H1 (cell line): ENCODE measurements around the gene HIVEP2. TPM values are rescaled to one million over a fixed set of nuclear protein-coding genes. Genes with fewer than 3 reads are reported as not detected.

ENCODE experiments used
- CTCF ChIA-PET: fragments of 300-600 bp; sonication (Branson Sonifier 250); formaldehyde crosslinking; loops from one replicate; lab custom pipeline; 2021; ENCODE audit not compliant: partially characterized antibody; lab: Charles Lee
- POLR2A ChIA-PET: fragments of 300-600 bp; sonication (Branson Sonifier 250); formaldehyde crosslinking; loops from one replicate; lab custom pipeline; 2021; ENCODE audit warnings: inconsistent platforms; ENCODE audit not compliant: partially characterized antibody; lab: Charles Lee
- DNase-seq, 2 experiments: peaks; one replicate each; pipeline versions ENCODE4 v3.0.0 to v3.0.0-alpha.2; 2010 to 2022; ENCODE audit warnings: low spot score in 2 of 2, low read depth in 1 of 2, mixed read lengths in 1 of 2
- FAIRE-seq: peaks from 2 replicates; lab custom pipeline; 2011; peaks lifted over from hg19 to GRCh38; lab: Jason Lieb, UNC
- H2AFZ ChIP-seq: 2 replicates; pipeline ENCODE4 v1.8.1; 2012; ENCODE audit warnings: low read length, inconsistent platforms
- H2AK5ac ChIP-seq: 2 replicates; pipeline ENCODE4 v1.6.1; 2013; ENCODE audit warnings: low read depth, low read length
- H2BK120ac ChIP-seq: replicated peaks from 2 replicates; pipeline ENCODE3; 2013; ENCODE audit warnings: low read depth, low read length, inconsistent platforms
- H2BK12ac ChIP-seq: 2 replicates; pipeline ENCODE4 v1.6.1; 2013; ENCODE audit warnings: low read depth, low read length
- H2BK15ac ChIP-seq: 2 replicates; pipeline ENCODE4 v1.6.1; 2013; ENCODE audit warnings: low read length
- H2BK20ac ChIP-seq: 2 replicates; pipeline ENCODE4 v1.6.1; 2013; ENCODE audit warnings: low read length
- H2BK5ac ChIP-seq: 2 replicates; pipeline ENCODE4 v1.6.1; 2013; ENCODE audit warnings: low read depth, low read length
- H3K14ac ChIP-seq: 2 replicates; pipeline ENCODE4 v1.6.1; 2013; ENCODE audit warnings: inconsistent platforms; ENCODE audit not compliant: insufficient read length
- H3K18ac ChIP-seq: 2 replicates; pipeline ENCODE4 v1.6.1; 2013; ENCODE audit warnings: low read length; ENCODE audit errors: extremely low read depth
- H3K23ac ChIP-seq: 2 replicates; pipeline ENCODE4 v1.6.1; 2013; ENCODE audit warnings: inconsistent platforms; ENCODE audit not compliant: insufficient read length
- H3K23me2 ChIP-seq: 2 replicates; pipeline ENCODE4 v1.6.1; 2013; ENCODE audit warnings: low read depth, low read length
- H3K27ac ChIP-seq: 2 replicates; pipeline ENCODE4 v1.6.1; 2011; ENCODE audit warnings: low read depth, low read length, inconsistent platforms
- H3K27me3 ChIP-seq, 4 experiments: replicated peaks in 1 of 4; 1 replicate in 1 of 4; 2 replicates in 3 of 4; pipeline versions ENCODE4 v1.6.1 to v1.8.1; 2011 to 2013; ENCODE audit warnings: low read length in 3 of 4, mild to moderate bottlenecking in 3 of 4, inconsistent platforms in 2 of 4, mixed read lengths in 2 of 4, moderate library complexity in 1 of 4; ENCODE audit not compliant: control insufficient read depth in 3 of 4, insufficient read depth in 3 of 4; ENCODE audit errors: extremely low read depth in 1 of 4
- H3K36me3 ChIP-seq, 4 experiments: 2 replicates each; pipeline versions ENCODE4 v1.6.1 to v1.8.1; 2011 to 2013; ENCODE audit warnings: mild to moderate bottlenecking in 4 of 4, low read length in 3 of 4, moderate library complexity in 2 of 4, control low read depth in 1 of 4, inconsistent platforms in 1 of 4; ENCODE audit not compliant: insufficient read depth in 4 of 4, control insufficient read depth in 2 of 4
- H3K4ac ChIP-seq: replicated peaks from 2 replicates; pipeline ENCODE3; 2013; ENCODE audit warnings: low read length, low read depth, mixed read lengths, inconsistent platforms; ENCODE audit not compliant: insufficient read length
- H3K4me1 ChIP-seq, 4 experiments: replicated peaks in 1 of 4; 1 replicate in 1 of 4; 2 replicates in 3 of 4; pipeline versions ENCODE4 v1.6.1 to v1.8.1; 2011 to 2013; ENCODE audit warnings: low read length in 3 of 4, inconsistent platforms in 2 of 4, mixed read lengths in 1 of 4; ENCODE audit not compliant: insufficient read depth in 4 of 4, control insufficient read depth in 3 of 4
- H3K4me2 ChIP-seq, 2 experiments: 2 replicates each; pipeline versions ENCODE4 v1.6.1 to v1.8.1; 2011 to 2013; ENCODE audit warnings: low read depth in 2 of 2, low read length in 2 of 2, control low read depth in 1 of 2, inconsistent platforms in 1 of 2, mild to moderate bottlenecking in 1 of 2; ENCODE audit not compliant: insufficient read depth in 1 of 2
- H3K4me3 ChIP-seq, 4 experiments: fragments of 200-600, 300-600 bp in 1 of 4; sonication (generic), shearing (Covaris generic), sonication (Bioruptor Twin) in 1 of 4; 2 replicates each; pipeline versions ENCODE4 v1.5.1 to v1.8.1; 2011 to 2016; ENCODE audit warnings: low read length in 4 of 4, low read depth in 3 of 4, control low read depth in 2 of 4, inconsistent platforms in 2 of 4, mild to moderate bottlenecking in 2 of 4, mixed read lengths in 1 of 4, moderate library complexity in 1 of 4; ENCODE audit not compliant: insufficient read depth in 2 of 4; ENCODE audit errors: extremely low read depth in 1 of 4
- H3K56ac ChIP-seq: replicated peaks from 2 replicates; pipeline ENCODE3; 2013; ENCODE audit warnings: low read depth, mild to moderate bottlenecking, mixed read lengths, low read length, inconsistent platforms; ENCODE audit not compliant: insufficient read length
- H3K79me1 ChIP-seq: 2 replicates; pipeline ENCODE4 v1.6.1; 2013; ENCODE audit warnings: low read depth, low read length, control low read depth
- H3K79me2 ChIP-seq, 2 experiments: 2 replicates each; pipeline versions ENCODE4 v1.6.1 to v1.8.1; 2012 to 2013; ENCODE audit warnings: low read length in 2 of 2, mild to moderate bottlenecking in 2 of 2, inconsistent platforms in 1 of 2; ENCODE audit not compliant: insufficient read depth in 2 of 2, control insufficient read depth in 1 of 2
- H3K9ac ChIP-seq, 4 experiments: replicated peaks in 1 of 4; 1 replicate in 1 of 4; 2 replicates in 3 of 4; pipeline versions ENCODE4 v1.6.1 to v1.8.1; 2011 to 2013; ENCODE audit warnings: low read depth in 3 of 4, low read length in 3 of 4, control low read depth in 2 of 4, mild to moderate bottlenecking in 2 of 4, moderate library complexity in 2 of 4, inconsistent platforms in 1 of 4; ENCODE audit errors: extremely low read depth in 1 of 4
- H3K9me3 ChIP-seq, 2 experiments: 2 replicates each; pipeline versions ENCODE4 v1.6.1 to v1.8.1; 2012 to 2013; ENCODE audit warnings: mild to moderate bottlenecking in 2 of 2, moderate library complexity in 2 of 2, control low read depth in 1 of 2, inconsistent platforms in 1 of 2, low read depth in 1 of 2, low read length in 1 of 2, mixed read lengths in 1 of 2; ENCODE audit not compliant: insufficient read depth in 2 of 2
- H4K20me1 ChIP-seq, 2 experiments: replicated peaks in 1 of 2; 2 replicates each; pipeline versions ENCODE3 to v1.8.1; 2011 to 2013; ENCODE audit warnings: inconsistent platforms in 2 of 2, low read length in 2 of 2, mild to moderate bottlenecking in 1 of 2; ENCODE audit not compliant: insufficient read depth in 2 of 2, control insufficient read depth in 1 of 2
- H4K5ac ChIP-seq: 2 replicates; pipeline ENCODE4 v1.6.1; 2013; ENCODE audit warnings: low read length, low read depth, mixed read lengths, inconsistent platforms; ENCODE audit not compliant: insufficient read length
- H4K8ac ChIP-seq: 2 replicates; pipeline ENCODE4 v1.8.0; 2013; ENCODE audit warnings: mild to moderate bottlenecking, moderate library complexity, low read length, inconsistent platforms; ENCODE audit not compliant: insufficient read depth; ENCODE audit errors: extremely low read depth
- H4K91ac ChIP-seq: replicated peaks from 2 replicates; pipeline ENCODE3; 2013; ENCODE audit warnings: low read length, mixed read lengths, inconsistent platforms; ENCODE audit not compliant: insufficient read length
- BCL11A ChIP-seq, 2 experiments: IDR thresholded peaks; one replicate each; pipeline ENCODE4 v1.6.1; 2011; ENCODE audit warnings: low read depth in 2 of 2, low read length in 2 of 2, mild to moderate bottlenecking in 2 of 2
- CBX5 ChIP-seq: fragments of 300-800, 300-1000 bp; sonication (generic); IDR thresholded peaks from 2 replicates; pipeline ENCODE4 v1.7.1; 2016; ENCODE audit warnings: antibody characterized with exemption, low read length, low read depth
- EGR1 ChIP-seq: IDR thresholded peaks from 2 replicates; pipeline ENCODE4 v1.6.1; 2011; ENCODE audit warnings: low read depth, low read length, borderline replicate concordance
- FOSL1 ChIP-seq: IDR thresholded peaks from 2 replicates; pipeline ENCODE4 v1.6.1; 2011; ENCODE audit warnings: mild to moderate bottlenecking, low read depth, low read length, moderate library complexity; ENCODE audit not compliant: insufficient read depth
- RNF2 ChIP-seq: fragments of 200-900, 300-1000 bp; sonication (generic); IDR thresholded peaks from 2 replicates; pipeline ENCODE4 v1.7.1; 2016; ENCODE audit warnings: borderline replicate concordance, low read depth, mild to moderate bottlenecking, antibody characterized with exemption, low read length; ENCODE audit not compliant: poor library complexity, severe bottlenecking; ENCODE audit errors: missing control alignments
- SIX5 ChIP-seq: IDR thresholded peaks from 2 replicates; pipeline ENCODE4 v1.6.1; 2011; ENCODE audit warnings: mild to moderate bottlenecking, low read depth, low read length
- TAF7 ChIP-seq: optimal IDR thresholded peaks from 2 replicates; pipeline ENCODE3; 2011; ENCODE audit warnings: low read depth, mild to moderate bottlenecking, inconsistent platforms, low read length, moderate library complexity, borderline replicate concordance
- TCF12 ChIP-seq: IDR thresholded peaks from 2 replicates; pipeline ENCODE4 v1.6.1; 2011; ENCODE audit warnings: low read depth, mild to moderate bottlenecking, low read length
- WGBS, 2 experiments: shearing (Covaris generic) in 1 of 2; methylation state at CpG; one replicate each; pipeline versions ENCODE4 v1.1.6 to v1.1.7; 2013 to 2015; ENCODE audit warnings: low lambda C conversion rate in 2 of 2, mixed read lengths in 2 of 2, inconsistent platforms in 1 of 2, low coverage in 1 of 2, missing lambda C conversion rate in 1 of 2; ENCODE audit not compliant: insufficient replicate concordance in 2 of 2, insufficient coverage in 1 of 2, insufficient read length in 1 of 2; ENCODE audit errors: extremely low coverage in 1 of 2, missing lambda C conversion rate in 1 of 2; 5-methylcytosine and 5-hydroxymethylcytosine counted together
- polyA plus RNA-seq, 7 experiments: library from polyadenylated mRNA; depleted of rRNA in 3 of 7; stranded (reverse) in 5 of 7; unstranded in 2 of 7; fragments of >200 nt in 5 of 7; fragments of 200-250 nt in 2 of 7; gene quantifications; 1 replicate in 5 of 7; 2 replicates in 1 of 7; 4 replicates in 1 of 7; pipeline versions ENCODE4 v1.2.1 to v1.2.3, GENCODE V29; 2011 to 2013; ENCODE audit warnings: missing spikeins in 2 of 7, mixed read lengths in 2 of 7
- total RNA-seq: library from RNA; stranded (reverse); fragmentation: NEBNext Ultra II Directional; extraction: Animal tissue kit (Norgen Biotek cat#: 25700); gene quantifications from 2 replicates; pipeline ENCODE4 v1.2.1, GENCODE V29; 2021

Gene HIVEP2
- total and polyA plus RNA-seq, 2 of the 8 experiments (the other 6 are each of a cell fraction or from before 2014, with no cell fraction given) = 2.2 to 6.1 TPM

DNA sequence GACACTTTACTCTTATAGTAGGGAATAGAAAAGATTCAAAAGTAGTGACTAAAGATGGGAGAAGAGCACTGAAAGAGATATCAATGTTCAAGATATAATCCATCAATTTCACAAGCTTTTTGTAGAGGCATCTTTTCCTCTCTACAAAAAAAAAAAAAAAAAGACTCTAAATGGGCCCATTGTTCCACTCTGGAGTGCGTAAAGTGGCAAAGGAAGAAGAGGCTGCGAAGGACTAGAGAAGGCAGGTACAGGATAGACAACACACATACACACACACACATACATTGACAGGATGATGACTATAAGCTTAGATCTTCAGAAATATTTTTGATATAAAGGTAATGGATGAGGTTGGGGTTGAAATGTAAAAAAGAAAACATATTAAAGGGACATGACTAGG is 157.6 kb downstream of the HIVEP2 start:
- no peak overlapping the region for H3K23ac ChIP-seq
- no peak overlapping the region for H2AK5ac ChIP-seq
- H3K9ac ChIP-seq = no peak overlapping the region
- H2AFZ ChIP-seq = no peak overlapping the region
- no peaks in the 10 kb centered on the region for H3K9me3 ChIP-seq
- H3K56ac ChIP-seq = no peak overlapping the region
- H3K79me2 ChIP-seq = no peaks in the 10 kb centered on the region
- no peaks in the 10 kb centered on the region; the same call in 1 of the 2 replicates for H3K79me1 ChIP-seq
- no peak overlapping the region for H3K4me3 ChIP-seq
- no peaks in the 10 kb centered on the region for H3K4me1 ChIP-seq
- H2BK15ac ChIP-seq = no peak overlapping the region
- 100% methylated on average over 1 of the region's 2 CpGs; no CpG with 5 or more reads in 1 of the 2 experiments for WGBS, 2 experiments
- H2BK20ac ChIP-seq = no peak overlapping the region
- H3K27me3 ChIP-seq = no peaks in the 10 kb centered on the region
- H4K8ac ChIP-seq = no peak overlapping the region
- no peak overlapping the region for H3K4ac ChIP-seq
- CTCF ChIA-PET = interaction anchor here (1.1 to 1.3 kb wide), 2 partner anchors 38 to 239 kb away, joined by 3 to 4 read pairs; no protein-coding TSS in a partner anchor
- H4K5ac ChIP-seq = no peak overlapping the region
- TF ChIP-seq RNF2 (no peak), BCL11A (IDR thresholded peaks at IDR 0.05; ENCODE audit: low read depth in 2 of 2, low read length in 2 of 2) (no peak), CBX5 (no peak), TCF12 (no peak), EGR1 (no peak), TAF7 (no peak), FOSL1 (no peak), SIX5 (no peak)
- no peak overlapping the region for H3K14ac ChIP-seq
- POLR2A ChIA-PET = no interaction called here
- H3K36me3 ChIP-seq = no peaks in the 10 kb centered on the region
- no peak for FAIRE-seq
- no peak for DNase-seq
- H3K27ac ChIP-seq = no peak overlapping the region
- H3K18ac ChIP-seq = no peak overlapping the region
- H4K91ac ChIP-seq = no peak overlapping the region
- no peak overlapping the region for H3K4me2 ChIP-seq
- H2BK120ac ChIP-seq = no peak overlapping the region
- no peak overlapping the region for H2BK5ac ChIP-seq
- H3K23me2 ChIP-seq = no peaks in the 10 kb centered on the region; the same call in 1 of the 2 replicates
- peaks cover 0 to 2% of the 10 kb centered on the region in 2 experiments for H4K20me1 ChIP-seq
- H2BK12ac ChIP-seq = no peak overlapping the region
